ENCODE measurements around the gene AZU1.
"Not testable (repeated sequence)": the region's sequence is repeated elsewhere in the genome, so short reads cannot be mapped to it uniquely, and the experiment has no call there.

Gene AZU1

GRCh38 chr19:831407-832369 is 4.1 kb downstream of the AZU1 start:
- no peak for DNase-seq

- DNase-seq = no peak
Observed at GRCh38 chr19:834216-834615, 6.6 kb downstream of the AZU1 start.

- DNase-seq = peak; percentile 66
Observed at GRCh38 chr19:835210-835810, 7.7 kb downstream of the AZU1 start.

GRCh38 chr19:840519-841206 is 13.0 kb downstream of the AZU1 start, which contains the start of gene PRTN3:
TSS of gene PRTN3 (plus strand) at chr19:840999. CDS start at chr19:841009, 10 bp downstream.
- no peak for DNase-seq

DNA sequence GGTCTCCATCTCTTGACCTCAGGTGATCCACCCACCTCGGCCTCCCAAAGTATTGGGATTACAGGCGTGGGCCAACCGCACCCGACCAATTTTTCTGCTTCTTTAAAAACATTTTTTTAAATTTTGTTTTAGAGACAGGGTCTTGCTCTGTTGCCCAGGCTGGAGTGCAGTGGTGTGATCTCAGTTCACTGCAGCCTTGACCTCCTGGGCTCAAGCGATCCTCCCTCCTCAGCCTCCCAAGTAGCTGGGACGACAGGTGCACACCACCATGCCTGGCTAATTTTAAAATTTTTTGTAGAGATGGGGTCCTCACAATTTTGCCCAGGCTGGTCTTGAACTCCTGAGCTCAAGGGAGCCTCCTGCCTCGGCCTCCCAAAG is 15.2 kb downstream of the AZU1 start:
- not testable (repeated sequence) for DNase-seq

DNA sequence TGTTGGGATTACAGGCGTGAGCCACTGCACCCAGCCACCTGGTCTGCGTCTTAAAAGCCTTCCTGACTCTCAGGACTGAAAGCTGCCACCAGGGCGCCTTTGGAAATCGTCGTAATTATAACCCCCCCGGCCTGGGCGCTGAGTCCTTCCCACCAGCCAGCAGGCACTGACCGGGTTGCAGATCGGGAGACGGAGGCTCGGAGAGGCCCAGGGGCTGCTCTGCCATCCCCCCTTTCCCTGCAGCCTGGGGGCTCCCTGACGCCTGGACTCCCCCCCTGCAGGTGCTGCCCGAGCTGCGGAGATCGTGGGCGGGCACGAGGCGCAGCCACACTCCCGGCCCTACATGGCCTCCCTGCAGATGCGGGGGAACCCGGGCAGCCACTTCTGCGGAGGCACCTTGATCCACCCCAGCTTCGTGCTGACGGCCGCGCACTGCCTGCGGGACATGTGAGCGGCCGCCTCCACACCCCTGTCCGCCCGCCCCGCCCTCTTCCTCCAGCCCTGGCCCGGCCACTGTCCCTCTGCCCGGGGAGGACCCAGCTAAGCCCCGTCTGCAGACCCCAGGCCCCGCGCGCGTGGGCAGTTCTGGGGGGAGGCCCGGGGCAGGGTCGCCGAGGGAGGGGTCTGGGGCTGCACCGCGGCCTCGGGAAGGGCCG is 15.7 kb downstream of the AZU1 start:
- DNase-seq = peak; percentile 38

DNA sequence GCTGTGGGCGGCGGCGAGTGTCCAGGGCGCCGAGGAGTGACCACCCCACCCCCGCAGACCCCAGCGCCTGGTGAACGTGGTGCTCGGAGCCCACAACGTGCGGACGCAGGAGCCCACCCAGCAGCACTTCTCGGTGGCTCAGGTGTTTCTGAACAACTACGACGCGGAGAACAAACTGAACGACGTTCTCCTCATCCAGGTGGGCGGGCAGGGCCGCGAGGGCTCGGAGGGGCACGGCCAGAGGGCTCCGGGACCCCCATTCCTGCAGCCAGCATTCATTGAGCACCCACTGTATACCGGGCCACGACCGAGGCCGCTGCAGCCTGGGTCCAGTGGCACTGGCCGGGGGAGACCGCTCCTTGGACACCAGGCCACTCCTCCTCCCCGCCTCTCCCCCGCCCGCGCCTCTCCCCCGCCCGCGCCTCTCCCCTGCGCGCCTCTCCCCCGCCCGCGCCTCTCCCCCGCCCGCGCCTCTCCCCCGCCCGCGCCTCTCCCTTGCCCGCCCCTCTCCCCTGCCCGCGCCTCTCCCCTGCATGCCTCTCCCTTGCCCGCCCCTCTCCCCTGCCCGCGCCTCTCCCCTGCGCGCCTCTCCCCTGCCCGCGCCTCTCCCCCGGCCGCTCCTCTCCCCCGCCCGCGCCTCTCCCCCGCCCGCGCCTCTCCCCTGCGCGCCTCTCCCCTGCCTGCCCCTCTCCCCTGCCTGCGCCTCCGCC is 16.4 kb downstream of the AZU1 start:
- peak; percentile 11 for DNase-seq

DNA sequence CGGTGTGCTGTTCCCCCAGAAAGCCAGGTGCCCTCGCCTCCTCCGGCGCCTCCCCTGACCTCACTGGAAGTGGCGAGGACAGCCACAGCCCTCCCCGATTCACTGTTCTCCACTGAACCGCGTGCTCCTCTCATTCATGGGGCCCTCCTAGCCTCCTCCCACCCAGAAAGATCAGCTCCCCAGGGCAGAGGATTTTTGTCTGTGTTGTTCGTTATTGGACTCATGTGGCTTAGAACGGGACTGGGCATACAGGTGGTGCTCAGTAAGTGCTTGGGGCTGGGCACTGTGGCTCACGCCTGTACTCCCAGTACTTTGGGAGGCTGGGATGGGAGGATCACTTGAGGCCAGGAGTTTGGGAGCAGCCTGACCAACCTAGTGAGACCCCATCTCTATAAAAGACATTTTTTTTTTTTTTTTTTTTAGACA is 16.9 kb downstream of the AZU1 start:
- DNase-seq = peak; percentile 23

- DNase-seq = no peak
Observed at GRCh38 chr19:845707-846521, 18.3 kb downstream of the AZU1 start.

DNA sequence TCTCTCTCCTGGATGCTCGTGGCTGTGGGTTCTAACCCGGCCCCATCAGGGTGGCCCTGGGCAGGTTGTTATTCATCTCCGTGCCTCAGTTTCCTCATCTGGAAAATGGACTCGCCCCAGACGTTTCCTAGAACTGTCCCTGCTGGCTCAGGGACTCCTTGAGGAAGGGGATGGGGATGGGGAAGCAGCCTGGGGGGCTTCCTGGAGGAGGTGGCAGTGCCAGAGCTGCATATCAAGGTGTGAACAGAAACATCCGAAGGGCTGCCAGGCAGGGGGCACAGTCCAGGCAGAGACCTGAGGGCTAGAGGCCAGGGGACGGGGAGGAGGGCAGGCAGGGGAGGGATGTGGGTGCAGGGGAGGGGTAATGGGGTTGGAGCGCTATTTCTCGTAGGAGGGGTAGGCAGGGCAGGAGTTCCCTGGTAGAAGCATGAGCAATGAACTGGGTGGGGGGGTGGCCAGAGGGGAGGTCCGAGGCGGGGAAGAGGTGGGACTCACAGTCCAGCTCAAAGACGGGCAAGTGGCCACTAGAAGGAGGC is 20.8 kb downstream of the AZU1 start:
- no peak for DNase-seq

- DNase-seq = not testable (repeated sequence)
Observed at GRCh38 chr19:849195-849594, 21.6 kb downstream of the AZU1 start.

GRCh38 chr19:850221-850978 is 22.8 kb downstream of the AZU1 start:
- peak; percentile 73 for DNase-seq

- DNase-seq = no peak
Observed at GRCh38 chr19:850979-851335, 23.3 kb downstream of the AZU1 start.

- DNase-seq = no peak
Observed at GRCh38 chr19:852136-853013, 24.7 kb downstream of the AZU1 start, which contains the start of gene ELANE. TSS of gene ELANE (plus strand) at chr19:852303. CDS start at chr19:852329, 26 bp downstream.

GRCh38 chr19:853014-853585 is 25.5 kb downstream of the AZU1 start:
- DNase-seq = no peak

DNA sequence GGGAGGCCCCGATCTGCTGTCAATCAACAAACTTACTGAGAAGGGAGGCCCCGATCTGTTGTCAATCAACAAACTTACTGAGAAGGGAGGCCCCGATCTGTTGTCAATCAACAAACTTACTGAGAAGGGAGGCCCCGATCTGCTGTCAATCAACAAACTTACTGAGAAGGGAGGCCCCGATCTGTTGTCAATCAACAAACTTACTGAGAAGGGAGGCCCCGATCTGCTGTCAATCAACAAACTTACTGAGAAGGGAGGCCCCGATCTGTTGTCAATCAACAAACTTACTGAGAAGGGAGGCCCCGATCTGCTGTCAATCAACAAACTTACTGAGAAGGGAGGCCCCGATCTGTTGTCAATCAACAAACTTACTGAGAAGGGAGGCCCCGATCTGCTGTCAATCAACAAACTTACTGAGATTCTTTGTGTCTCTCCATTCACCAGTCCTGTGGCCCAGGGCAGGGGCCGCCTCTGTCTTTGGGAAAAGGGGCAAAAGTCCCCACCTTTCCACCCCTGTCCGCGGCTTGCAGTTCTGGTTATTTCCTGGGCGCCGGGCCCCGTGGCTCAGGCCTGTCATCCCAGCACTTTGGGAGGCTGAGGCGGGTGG is 26.1 kb downstream of the AZU1 start:
- not testable (repeated sequence) for DNase-seq

GRCh38 chr19:854549-854948 is 26.9 kb downstream of the AZU1 start:
- no peak for DNase-seq

DNA sequence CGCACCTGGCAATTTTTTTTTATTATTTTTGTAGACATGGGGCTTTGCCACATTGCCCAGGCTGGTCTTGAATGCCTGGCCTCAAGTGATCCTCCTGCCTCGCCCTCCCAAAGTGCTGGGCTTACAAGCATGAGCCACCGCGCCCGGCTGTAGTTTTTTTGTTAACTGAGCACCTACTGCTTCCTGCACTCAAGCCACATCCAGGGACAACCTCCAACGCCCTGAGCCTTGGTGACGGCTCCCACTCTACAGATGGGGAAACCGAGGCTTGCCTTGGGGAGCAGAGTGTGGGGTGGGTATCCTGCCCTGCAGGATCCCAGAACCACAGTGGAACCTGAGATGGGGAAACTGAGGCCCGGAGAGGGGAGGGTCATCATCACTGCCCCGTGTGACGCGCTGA is 27.5 kb downstream of the AZU1 start:
- no peak for DNase-seq
